ENCODE results near the gene VOPP1.

VOPP1 gene

GRCh38 chr7:55569797-55570196 is 2.5 kb downstream of the VOPP1 start:
- Histone ChIP-seq H3K27ac (ENCODE audit: low read depth, low read length) (peak overlapping the region; percentile 36), H3K27me3 (ENCODE audit: control insufficient read depth, low read length) (no peaks in the 10 kb centered on the region), H3K9me2 (replicated peaks; ENCODE audit: control insufficient read depth, low read length) (no peaks in the 10 kb centered on the region), H3K4me3 (ENCODE audit: low read length) (peak overlapping the region; percentile 90), H3K79me2 (ENCODE audit: control insufficient read depth, low read length) (peaks cover 72% of the 10 kb centered on the region), H4K20me1 (ENCODE audit: control insufficient read depth, insufficient read depth, low read depth, low read length) (peaks cover 29% of the 10 kb centered on the region), H3K4me2 (ENCODE audit: low read length) (peak overlapping the region; percentile 77), H3K9me3 (ENCODE audit: control insufficient read depth, insufficient read depth, low read length) (no peaks in the 10 kb centered on the region), H3K36me3 (ENCODE audit: control insufficient read depth, low read length) (peaks cover 20% of the 10 kb centered on the region), H3K4me1 (ENCODE audit: control insufficient read depth, low read length) (peaks cover 82% of the 10 kb centered on the region), H3F3A (ENCODE audit: control insufficient read depth, insufficient read depth) (peaks cover 16% of the 10 kb centered on the region)
- TF ChIP-seq, protein P1, sequence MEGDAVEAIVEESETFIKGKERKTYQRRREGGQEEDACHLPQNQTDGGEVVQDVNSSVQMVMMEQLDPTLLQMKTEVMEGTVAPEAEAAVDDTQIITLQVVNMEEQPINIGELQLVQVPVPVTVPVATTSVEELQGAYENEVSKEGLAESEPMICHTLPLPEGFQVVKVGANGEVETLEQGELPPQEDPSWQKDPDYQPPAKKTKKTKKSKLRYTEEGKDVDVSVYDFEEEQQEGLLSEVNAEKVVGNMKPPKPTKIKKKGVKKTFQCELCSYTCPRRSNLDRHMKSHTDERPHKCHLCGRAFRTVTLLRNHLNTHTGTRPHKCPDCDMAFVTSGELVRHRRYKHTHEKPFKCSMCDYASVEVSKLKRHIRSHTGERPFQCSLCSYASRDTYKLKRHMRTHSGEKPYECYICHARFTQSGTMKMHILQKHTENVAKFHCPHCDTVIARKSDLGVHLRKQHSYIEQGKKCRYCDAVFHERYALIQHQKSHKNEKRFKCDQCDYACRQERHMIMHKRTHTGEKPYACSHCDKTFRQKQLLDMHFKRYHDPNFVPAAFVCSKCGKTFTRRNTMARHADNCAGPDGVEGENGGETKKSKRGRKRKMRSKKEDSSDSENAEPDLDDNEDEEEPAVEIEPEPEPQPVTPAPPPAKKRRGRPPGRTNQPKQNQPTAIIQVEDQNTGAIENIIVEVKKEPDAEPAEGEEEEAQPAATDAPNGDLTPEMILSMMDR (IDR thresholded peaks at IDR 0.05; ENCODE audit: low read depth, low read length, poor library complexity, severe bottlenecking), result no peak
- no peak for TF ChIP-seq EZH2phosphoT487 (IDR thresholded peaks at IDR 0.05; ENCODE audit: borderline replicate concordance, low read length)

DNA sequence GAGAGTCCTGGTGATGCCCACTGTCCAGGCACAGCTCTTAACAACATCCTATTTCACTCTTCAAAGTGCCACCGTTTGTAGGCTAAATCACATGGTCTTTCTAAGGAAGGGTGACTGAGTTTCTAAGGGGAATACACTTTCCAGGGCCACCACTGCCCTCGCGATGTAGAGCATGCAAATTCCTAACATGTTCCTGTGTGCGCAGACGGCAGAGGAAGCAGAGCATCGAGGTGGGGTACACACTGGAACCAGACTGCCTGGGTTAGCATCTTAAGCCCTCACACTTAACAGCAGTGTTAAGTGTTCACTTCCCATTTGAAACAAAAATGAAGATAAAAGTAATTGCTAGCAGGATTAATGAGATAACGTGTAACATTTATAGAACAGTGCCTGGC is 3.0 kb downstream of the VOPP1 start:
- H3F3A ChIP-seq (ENCODE audit: control insufficient read depth, insufficient read depth), result peaks cover 16% of the 10 kb centered on the region
- TF ChIP-seq, protein P1 (IDR thresholded peaks at IDR 0.05; ENCODE audit: low read depth, low read length, poor library complexity, severe bottlenecking), result no peak
- TF ChIP-seq EZH2phosphoT487 (IDR thresholded peaks at IDR 0.05; ENCODE audit: borderline replicate concordance, low read length), result no peak
- peak overlapping the region; percentile 90 for H3K4me3 ChIP-seq (ENCODE audit: low read length)
- H3K27me3 ChIP-seq (ENCODE audit: control insufficient read depth, low read length), result no peaks in the 10 kb centered on the region
- peak overlapping the region; percentile 36 for H3K27ac ChIP-seq (ENCODE audit: low read depth, low read length)
- H3K4me1 ChIP-seq (ENCODE audit: control insufficient read depth, low read length), result peaks cover 84% of the 10 kb centered on the region
- peaks cover 20% of the 10 kb centered on the region for H3K36me3 ChIP-seq (ENCODE audit: control insufficient read depth, low read length)
- H3K9me3 ChIP-seq (ENCODE audit: control insufficient read depth, insufficient read depth, low read length), result no peaks in the 10 kb centered on the region
- peaks cover 77% of the 10 kb centered on the region for H3K79me2 ChIP-seq (ENCODE audit: control insufficient read depth, low read length)
- no peaks in the 10 kb centered on the region for H3K9me2 ChIP-seq (replicated peaks; ENCODE audit: control insufficient read depth, low read length)
- H3K4me2 ChIP-seq (ENCODE audit: low read length), result peak overlapping the region; percentile 77
- H4K20me1 ChIP-seq (ENCODE audit: control insufficient read depth, insufficient read depth, low read depth, low read length), result peaks cover 29% of the 10 kb centered on the region

- H3K36me3 ChIP-seq (ENCODE audit: control insufficient read depth, low read length), result peaks cover 20% of the 10 kb centered on the region
- H3K4me2 ChIP-seq (ENCODE audit: low read length), result peak overlapping the region; percentile 77
- H4K20me1 ChIP-seq (ENCODE audit: control insufficient read depth, insufficient read depth, low read depth, low read length), result peaks cover 29% of the 10 kb centered on the region
- H3K9me3 ChIP-seq (ENCODE audit: control insufficient read depth, insufficient read depth, low read length), result no peaks in the 10 kb centered on the region
- no peaks in the 10 kb centered on the region for H3K27me3 ChIP-seq (ENCODE audit: control insufficient read depth, low read length)
- peaks cover 82% of the 10 kb centered on the region for H3K79me2 ChIP-seq (ENCODE audit: control insufficient read depth, low read length)
- TF ChIP-seq EZH2phosphoT487 (IDR thresholded peaks at IDR 0.05; ENCODE audit: borderline replicate concordance, low read length), result no peak
- TF ChIP-seq, protein P1 (IDR thresholded peaks at IDR 0.05; ENCODE audit: low read depth, low read length, poor library complexity, severe bottlenecking), result no peak
- H3K4me1 ChIP-seq (ENCODE audit: control insufficient read depth, low read length), result peaks cover 84% of the 10 kb centered on the region
- peaks cover 16% of the 10 kb centered on the region for H3F3A ChIP-seq (ENCODE audit: control insufficient read depth, insufficient read depth)
- H3K9me2 ChIP-seq (replicated peaks; ENCODE audit: control insufficient read depth, low read length), result no peaks in the 10 kb centered on the region
- peak overlapping the region; percentile 36; the same call in 1 of the 2 replicates for H3K27ac ChIP-seq (ENCODE audit: low read depth, low read length)
- H3K4me3 ChIP-seq (ENCODE audit: low read length), result peak overlapping the region; percentile 90
Measured at GRCh38 chr7:55568613-55569268, 3.6 kb downstream of the VOPP1 start.

Measured in DOHH2 (cell line).